Fibroblast of peridontal ligament (primary cell): ENCODE data around the gene WDR45B.
A peak's percentile ranks its signal among the peaks of the same experiment; 100 is the strongest.

Source experiments
- DNase-seq: peaks from one replicate; pipeline ENCODE4 v3.0.0-alpha.2; 2010; ENCODE audit errors: extremely low read depth

Gene WDR45B

GRCh38 chr17:82600731-82601446, 47.4 kb downstream of the WDR45B start:
- DNase-seq: no peak

GRCh38 chr17:82599674-82600661, 48.3 kb downstream of the WDR45B start:
- no peak for DNase-seq

- peak; percentile 48 for DNase-seq
Observed at GRCh38 chr17:82598256-82599119, 49.8 kb downstream of the WDR45B start.

GRCh38 chr17:82596837-82597672, 51.2 kb downstream of the WDR45B start:
- no peak for DNase-seq

GRCh38 chr17:82596296-82596695, 51.9 kb downstream of the WDR45B start:
- no peak for DNase-seq

GRCh38 chr17:82595893-82596292, 52.4 kb downstream of the WDR45B start:
- no peak for DNase-seq

GRCh38 chr17:82594571-82594970, 53.7 kb downstream of the WDR45B start:
- no peak for DNase-seq

GRCh38 chr17:82593590-82594087, 54.6 kb downstream of the WDR45B start:
- peak; percentile 19 for DNase-seq

GRCh38 chr17:82592767-82593589, 55.3 kb downstream of the WDR45B start:
- peak; percentile 81 for DNase-seq

GRCh38 chr17:82592289-82592766, 55.9 kb downstream of the WDR45B start:
- DNase-seq: no peak

GRCh38 chr17:82590881-82591539, 57.2 kb downstream of the WDR45B start:
- no peak for DNase-seq

- DNase-seq: no peak
Observed at GRCh38 chr17:82590216-82590615, 58.0 kb downstream of the WDR45B start.

- DNase-seq: no peak
Observed at GRCh38 chr17:82589851-82590180, 58.4 kb downstream of the WDR45B start.

- DNase-seq: no peak
Observed at GRCh38 chr17:82588266-82589175, 59.7 kb downstream of the WDR45B start.

- no peak for DNase-seq
Observed at GRCh38 chr17:82587234-82588086, 60.8 kb downstream of the WDR45B start.

- no peak for DNase-seq
Observed at GRCh38 chr17:82586576-82587233, 61.5 kb downstream of the WDR45B start.
